IMR-90 (cell line): ENCODE results near the gene FEM1A. TPM values are rescaled to one million over a fixed set of nuclear protein-coding genes. Genes with fewer than 3 reads are reported as not detected.

ENCODE experiments used
- ATAC-seq: fragments of 200-7000 bp; cut with Tn5 transposase; 2 replicates; pipeline ENCODE4 v1.9.1; 2020; ENCODE audit warnings: low read depth, mild to moderate bottlenecking, moderate library complexity
- BruUV-seq: library from RNA; stranded (reverse); fragments of 400-500 nt; replicated peaks from 2 replicates; lab custom pipeline; 2021; lab: Mats Ljungman, UMichigan
- CTCF ChIA-PET: fragments of 300-600 bp; formaldehyde crosslinking; extraction: SDS; loops from one replicate; lab custom pipeline; 2021; ENCODE audit warnings: antibody characterized with exemption; lab: Yijun Ruan, JAX
- POLR2A ChIA-PET: fragments of 300-600 bp; sonication (Branson Sonifier 250); formaldehyde crosslinking; loops from one replicate; lab custom pipeline; 2022; ENCODE audit warnings: antibody characterized with exemption; ENCODE audit not compliant: unreplicated experiment; lab: Charles Lee
- DNase-seq: peaks from one replicate; pipeline ENCODE4 v3.0.0; 2013
- H2AFZ ChIP-seq: replicated peaks from 2 replicates; pipeline ENCODE3; 2013; ENCODE audit warnings: low read length, mild to moderate bottlenecking; ENCODE audit not compliant: poor library complexity
- H2AK5ac ChIP-seq: 2 replicates; pipeline ENCODE4 v1.6.1; 2013; ENCODE audit warnings: low read depth, low read length, inconsistent platforms
- H2AK9ac ChIP-seq: replicated peaks from 2 replicates; pipeline ENCODE3; 2013; ENCODE audit warnings: mild to moderate bottlenecking, low read depth, low read length, moderate library complexity; ENCODE audit not compliant: poor library complexity
- H2BK120ac ChIP-seq: 2 replicates; pipeline ENCODE4 v1.6.1; 2013; ENCODE audit warnings: low read depth, low read length, inconsistent platforms
- H2BK15ac ChIP-seq: 3 replicates; pipeline ENCODE4 v1.6.1; 2013; ENCODE audit warnings: low read depth, low read length, inconsistent platforms
- H2BK20ac ChIP-seq: 2 replicates; pipeline ENCODE4 v1.6.1; 2013; ENCODE audit warnings: low read depth, mild to moderate bottlenecking, inconsistent platforms, low read length, moderate library complexity
- H2BK5ac ChIP-seq: 2 replicates; pipeline ENCODE4 v1.6.1; 2013; ENCODE audit warnings: mild to moderate bottlenecking, low read depth, low read length, inconsistent platforms; ENCODE audit not compliant: poor library complexity, severe bottlenecking
- H3K14ac ChIP-seq: replicated peaks from 2 replicates; pipeline ENCODE4 v1.6.1; 2013; ENCODE audit warnings: low read depth, low read length, inconsistent platforms
- H3K18ac ChIP-seq: 2 replicates; pipeline ENCODE4 v1.6.1; 2013; ENCODE audit warnings: low read depth, low read length, control low read depth
- H3K23ac ChIP-seq: 2 replicates; pipeline ENCODE4 v1.6.1; 2013; ENCODE audit warnings: low read depth, low read length, inconsistent platforms
- H3K27ac ChIP-seq: 2 replicates; pipeline ENCODE4 v1.5.1; 2013; ENCODE audit warnings: mild to moderate bottlenecking, control low read depth, low read length; ENCODE audit not compliant: insufficient read depth
- H3K27me3 ChIP-seq: 2 replicates; pipeline ENCODE4 v1.6.1; 2013; ENCODE audit warnings: low read length; ENCODE audit not compliant: control insufficient read depth, insufficient read depth
- H3K36me3 ChIP-seq: 2 replicates; pipeline ENCODE4 v1.6.1; 2013; ENCODE audit warnings: low read length, mixed read lengths; ENCODE audit not compliant: control insufficient read depth, insufficient read depth
- H3K4ac ChIP-seq: 2 replicates; pipeline ENCODE4 v1.6.1; 2013; ENCODE audit warnings: low read depth, low read length, inconsistent platforms
- H3K4me1 ChIP-seq: 2 replicates; pipeline ENCODE4 v1.6.1; 2013; ENCODE audit warnings: low read length, mixed read lengths; ENCODE audit not compliant: control insufficient read depth, insufficient read depth
- H3K4me2 ChIP-seq: 2 replicates; pipeline ENCODE4 v1.6.1; 2013; ENCODE audit warnings: low read depth, mild to moderate bottlenecking, control low read depth, low read length, moderate library complexity
- H3K4me3 ChIP-seq: 2 replicates; pipeline ENCODE4 v1.5.1; 2013; ENCODE audit warnings: low read depth, mild to moderate bottlenecking, control low read depth, low read length, moderate library complexity; ENCODE audit not compliant: insufficient read depth
- H3K56ac ChIP-seq: 2 replicates; pipeline ENCODE4 v1.6.1; 2013; ENCODE audit warnings: low read length, inconsistent platforms; ENCODE audit not compliant: insufficient read depth; ENCODE audit errors: extremely low read depth
- H3K79me1 ChIP-seq, 2 experiments: 2 replicates each; pipeline ENCODE4 v1.6.1; 2013; ENCODE audit warnings: low read length in 2 of 2, inconsistent platforms in 1 of 2, low read depth in 1 of 2
- H3K9ac ChIP-seq: 2 replicates; pipeline ENCODE4 v1.6.1; 2013; ENCODE audit warnings: low read depth, low read length, control low read depth
- H3K9me1 ChIP-seq: 2 replicates; pipeline ENCODE4 v1.6.1; 2013; ENCODE audit warnings: low read length, inconsistent platforms; ENCODE audit not compliant: insufficient read depth
- H3K9me3 ChIP-seq: 2 replicates; pipeline ENCODE4 v1.6.1; 2013; ENCODE audit warnings: low read length; ENCODE audit not compliant: control insufficient read depth, insufficient read depth
- H4K20me1 ChIP-seq: 2 replicates; pipeline ENCODE4 v1.6.1; 2013; ENCODE audit warnings: low read length, inconsistent platforms; ENCODE audit not compliant: insufficient read depth
- H4K5ac ChIP-seq: 2 replicates; pipeline ENCODE4 v1.6.1; 2013; ENCODE audit warnings: mild to moderate bottlenecking, low read depth, low read length, control low read depth
- H4K8ac ChIP-seq, 2 experiments: 2 replicates each; pipeline ENCODE4 v1.6.1; 2013; ENCODE audit warnings: low read depth in 2 of 2, low read length in 2 of 2, control low read depth in 1 of 2, inconsistent platforms in 1 of 2
- H4K91ac ChIP-seq: 2 replicates; pipeline ENCODE4 v1.6.1; 2013; ENCODE audit warnings: low read depth, low read length, inconsistent platforms; ENCODE audit not compliant: insufficient read depth
- CEBPB ChIP-seq: IDR thresholded peaks from 2 replicates; pipeline ENCODE4 v1.6.1; 2012; ENCODE audit warnings: low read depth, low read length, improper control_type of control experiment
- CHD1 ChIP-seq: IDR thresholded peaks from 2 replicates; pipeline ENCODE4 v1.6.1; 2012; ENCODE audit warnings: low read depth, low read length, improper control_type of control experiment
- FOS ChIP-seq: fragments of 150-350 bp; IDR thresholded peaks from 2 replicates; pipeline ENCODE4 v1.6.1; 2016; ENCODE audit warnings: low read depth, low read length
- MAFK ChIP-seq: IDR thresholded peaks from 2 replicates; pipeline ENCODE4 v1.6.1; 2012; ENCODE audit warnings: low read depth, low read length, improper control_type of control experiment
- MAZ ChIP-seq: IDR thresholded peaks from 2 replicates; pipeline ENCODE4 v1.6.1; 2012; ENCODE audit warnings: low read depth, mild to moderate bottlenecking, low read length, improper control_type of control experiment, moderate library complexity, borderline replicate concordance
- NFE2L2 ChIP-seq: fragments of 150-350 bp; IDR thresholded peaks from 2 replicates; pipeline ENCODE4 v1.6.1; 2016; ENCODE audit warnings: low read depth, mild to moderate bottlenecking, low read length
- POLR2A ChIP-seq: IDR thresholded peaks from 2 replicates; pipeline ENCODE4 v1.6.1; 2012; ENCODE audit warnings: mild to moderate bottlenecking, low read depth, low read length
- RAD21 ChIP-seq: IDR thresholded peaks from 2 replicates; pipeline ENCODE4 v1.6.1; 2012; ENCODE audit warnings: low read length, improper control_type of control experiment
- SMC3 ChIP-seq: fragments of 150-350 bp; IDR thresholded peaks from 2 replicates; pipeline ENCODE4 v1.6.1; 2016; ENCODE audit warnings: low read depth, mild to moderate bottlenecking, antibody characterized with exemption, low read length, moderate library complexity
- WGBS, 2 experiments: methylation state at CpG; one replicate each; pipeline versions ENCODE4 v1.1.5 to v1.1.7; 2013; ENCODE audit warnings: missing lambda C conversion rate in 2 of 2; ENCODE audit not compliant: insufficient read length in 1 of 2; ENCODE audit errors: extremely low coverage in 2 of 2; 5-methylcytosine and 5-hydroxymethylcytosine counted together
- dilution Hi-C: fragments of 300-500 bp; cut with HindIII; formaldehyde crosslinking; loops from one replicate; pipeline ENCODE4 v1.14.3; 2018; ENCODE audit warnings: low sequenced_read_pairs; ENCODE audit not compliant: unreplicated experiment
- in situ Hi-C: fragments of 300-500 bp; cut with MboI; formaldehyde crosslinking; loops from 3 replicates; pipeline ENCODE4 v1.14.3; 2019; ENCODE audit warnings: low sequenced_read_pairs, inconsistent platforms, mixed read lengths
- intact Hi-C: fragments of 100-400 bp; cut with micrococcal nuclease; formaldehyde crosslinking; loops from 2 replicates; pipeline ENCODE4 v1.10.0; 2022
- polyA plus RNA-seq, 3 experiments: library from polyadenylated mRNA; depleted of rRNA; stranded (reverse); fragments of >200 nt; gene quantifications; 2 replicates each; pipeline ENCODE4 v1.2.3, GENCODE V29; 2012; ENCODE audit warnings: low replicate concordance in 1 of 3
- total RNA-seq: library from RNA; depleted of rRNA; stranded (reverse); fragments of >200 nt; gene quantifications from 2 replicates; pipeline ENCODE4 v1.2.3, GENCODE V29; 2012
- TF ChIP-seq, protein P1 (sequence below): fragments of 150-350 bp; IDR thresholded peaks from 2 replicates; pipeline ENCODE4 v1.6.1; 2016; ENCODE audit warnings: low read depth, mild to moderate bottlenecking, low read length, moderate library complexity, borderline replicate concordance
- TF ChIP-seq, protein P2 (sequence below): fragments of 150-350 bp; IDR thresholded peaks from 2 replicates; pipeline ENCODE4 v1.6.1; 2017; ENCODE audit warnings: mild to moderate bottlenecking, antibody characterized with exemption, low read length, low read depth

The FEM1A gene
- total and polyA plus RNA-seq, 2 of the 4 experiments (the other 2 are of a cell fraction) = 5.3 to 8.8 TPM

DNA sequence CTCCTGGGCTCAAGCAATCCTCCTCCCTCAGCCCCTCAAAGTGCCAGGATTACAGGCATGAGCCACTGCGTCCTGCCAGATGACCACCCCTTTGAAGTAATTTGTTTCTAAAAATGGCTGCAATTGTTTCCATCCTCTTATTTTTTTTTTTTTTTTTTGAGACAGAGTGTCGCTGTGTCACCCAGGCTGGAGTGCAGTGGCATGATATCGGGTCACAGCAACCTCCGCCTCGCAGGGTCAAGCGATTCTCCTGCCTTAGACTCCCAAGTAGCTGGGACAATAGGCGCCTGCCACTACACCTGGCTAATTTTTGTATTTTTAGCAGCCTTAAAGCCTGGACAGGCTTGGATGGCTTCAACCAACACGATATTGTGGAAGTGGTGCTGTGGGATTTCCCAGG, 45.5 kb upstream of the FEM1A start:
- H4K5ac ChIP-seq = no peak overlapping the region
- no peak overlapping the region for H2BK15ac ChIP-seq
- no peaks in the 10 kb centered on the region for H3K79me1 ChIP-seq
- peaks cover 13% of the 10 kb centered on the region for H3K27me3 ChIP-seq
- ChIA-PET POLR2A (no interaction called here), CTCF (no interaction called here)
- no peak overlapping the region for H2AK9ac ChIP-seq
- no peak overlapping the region for H3K56ac ChIP-seq
- no peak overlapping the region for H3K14ac ChIP-seq
- no peak overlapping the region for H3K27ac ChIP-seq
- H2BK120ac ChIP-seq = no peak overlapping the region
- H4K91ac ChIP-seq = no peak overlapping the region
- no peak overlapping the region for H3K23ac ChIP-seq
- 90% methylated on average over 5 of the region's 8 CpGs; no CpG with 5 or more reads in 1 of the 2 experiments for WGBS, 2 experiments
- H3K9me1 ChIP-seq = no peaks in the 10 kb centered on the region
- H2BK5ac ChIP-seq = no peak overlapping the region
- no peak overlapping the region for H2BK20ac ChIP-seq
- no peak overlapping the region for H3K9ac ChIP-seq
- in situ Hi-C loops (no loop called here), intact Hi-C loops (no loop called here), dilution Hi-C loops (no loop called here)
- no peak overlapping the region for H3K4ac ChIP-seq
- no peak overlapping the region for H3K4me3 ChIP-seq
- ATAC-seq (no peak), DNase-seq (no peak)
- no TSS peak for BruUV-seq
- H2AK5ac ChIP-seq = no peak overlapping the region
- H3K4me1 ChIP-seq = peaks cover 2% of the 10 kb centered on the region; the same call in 1 of the 2 replicates
- H2AFZ ChIP-seq = no peak overlapping the region
- H4K20me1 ChIP-seq = no peaks in the 10 kb centered on the region
- no peak overlapping the region for H3K4me2 ChIP-seq
- no peaks in the 10 kb centered on the region for H3K9me3 ChIP-seq
- H3K18ac ChIP-seq = no peak overlapping the region
- no peak overlapping the region for H4K8ac ChIP-seq
- TF ChIP-seq SMC3 (no peak), MAZ (no peak), CHD1 (no peak), FOS (no peak), POLR2A (no peak), MAFK (no peak), CEBPB (no peak), RAD21 (no peak), NFE2L2 (no peak)
- TF ChIP-seq, protein P1, sequence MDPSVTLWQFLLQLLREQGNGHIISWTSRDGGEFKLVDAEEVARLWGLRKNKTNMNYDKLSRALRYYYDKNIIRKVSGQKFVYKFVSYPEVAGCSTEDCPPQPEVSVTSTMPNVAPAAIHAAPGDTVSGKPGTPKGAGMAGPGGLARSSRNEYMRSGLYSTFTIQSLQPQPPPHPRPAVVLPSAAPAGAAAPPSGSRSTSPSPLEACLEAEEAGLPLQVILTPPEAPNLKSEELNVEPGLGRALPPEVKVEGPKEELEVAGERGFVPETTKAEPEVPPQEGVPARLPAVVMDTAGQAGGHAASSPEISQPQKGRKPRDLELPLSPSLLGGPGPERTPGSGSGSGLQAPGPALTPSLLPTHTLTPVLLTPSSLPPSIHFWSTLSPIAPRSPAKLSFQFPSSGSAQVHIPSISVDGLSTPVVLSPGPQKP = no peak
- TF ChIP-seq, protein P2, sequence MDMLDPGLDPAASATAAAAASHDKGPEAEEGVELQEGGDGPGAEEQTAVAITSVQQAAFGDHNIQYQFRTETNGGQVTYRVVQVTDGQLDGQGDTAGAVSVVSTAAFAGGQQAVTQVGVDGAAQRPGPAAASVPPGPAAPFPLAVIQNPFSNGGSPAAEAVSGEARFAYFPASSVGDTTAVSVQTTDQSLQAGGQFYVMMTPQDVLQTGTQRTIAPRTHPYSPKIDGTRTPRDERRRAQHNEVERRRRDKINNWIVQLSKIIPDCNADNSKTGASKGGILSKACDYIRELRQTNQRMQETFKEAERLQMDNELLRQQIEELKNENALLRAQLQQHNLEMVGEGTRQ = no peak
- H3K36me3 ChIP-seq = no peaks in the 10 kb centered on the region
